Esophagus muscularis mucosa (tissue), 4 donors: ENCODE measurements around the gene AURKB. TPM values are rescaled to one million over a fixed set of nuclear protein-coding genes. Genes with fewer than 3 reads are reported as not detected.

Source experiments
- DNase-seq: peaks from one replicate; pipeline ENCODE4 v3.0.0-alpha.2; 2017; ENCODE audit errors: extremely low spot score
- H3K27ac ChIP-seq, 4 donors: fragments of 200-600 bp; sonication (generic); replicated peaks in 1 of 4; 1 replicate in 3 of 4; 2 replicates in 1 of 4; pipeline ENCODE4 v1.5.1; 2016 to 2019; ENCODE audit warnings: mild to moderate bottlenecking in 1 of 4
- H3K27me3 ChIP-seq, 4 donors: fragments of 200-600 bp; sonication (generic); one replicate each; pipeline versions ENCODE4 v1.5.1 to v1.6.0; 2016 to 2019
- H3K36me3 ChIP-seq, 4 donors: fragments of 200-600 bp; sonication (generic); one replicate each; pipeline ENCODE4 v1.5.1; 2016 to 2019
- H3K4me1 ChIP-seq, 4 donors: fragments of 200-600 bp; sonication (generic); one replicate each; pipeline ENCODE4 v1.5.1; 2016 to 2019
- H3K4me3 ChIP-seq, 4 donors: fragments of 200-600 bp; sonication (generic); 1 replicate in 2 of 4; 2 replicates in 2 of 4; pipeline ENCODE4 v1.5.1; 2016 to 2019; ENCODE audit warnings: mild to moderate bottlenecking in 4 of 4, moderate library complexity in 1 of 4
- H3K9me3 ChIP-seq, 4 donors: fragments of 200-600 bp; sonication (generic); 1 replicate in 3 of 4; 2 replicates in 1 of 4; pipeline ENCODE4 v1.5.1; 2016 to 2019
- CTCF ChIP-seq, 3 experiments: fragments of 200-600 bp in 2 of 3; fragments of 450-650 bp in 1 of 3; sonication (generic) in 2 of 3; IDR thresholded peaks; one replicate each; pipeline ENCODE4 v1.5.1; 2017 to 2019; ENCODE audit warnings: antibody characterized with exemption in 3 of 3, mild to moderate bottlenecking in 2 of 3, moderate library complexity in 1 of 3
- EP300 ChIP-seq: sonication (generic); formaldehyde crosslinking; IDR thresholded peaks from one replicate; pipeline ENCODE4 v1.6.1; 2017; ENCODE audit warnings: antibody characterized with exemption
- POLR2A ChIP-seq: fragments of 450-650 bp; IDR thresholded peaks from one replicate; pipeline ENCODE4 v1.6.1; 2017; ENCODE audit warnings: antibody characterized with exemption, moderate library complexity, mild to moderate bottlenecking, low read depth
- POLR2AphosphoS5 ChIP-seq, 2 donors: sonication (generic); formaldehyde crosslinking; IDR thresholded peaks; one replicate each; pipeline ENCODE4 v1.6.1; 2017; ENCODE audit warnings: antibody characterized with exemption in 2 of 2
- WGBS: methylation state at CpG from one replicate; pipeline ENCODE4 v1.1.5; 2018; 5-methylcytosine and 5-hydroxymethylcytosine counted together
- intact Hi-C: fragments of 100-400 bp; cut with DNase I; formaldehyde crosslinking; loops from one replicate; pipeline ENCODE4 v1.15.1; 2023
- total RNA-seq, 4 donors: library from RNA; depleted of rRNA; stranded (reverse); fragments of >200 nt; gene quantifications; one replicate each; pipeline versions ENCODE4 v1.1.0 to v1.2.1, GENCODE V29; 2016

AURKB gene
- total RNA-seq, 4 donors from 2014 or later, result 1.5 TPM; not detected in 3

- intact Hi-C loops, result no loop called here
- WGBS, result 87% methylated on average over 12 of the region's 14 CpGs
- no peaks in the 10 kb centered on the region for H3K9me3 ChIP-seq
- H3K36me3 ChIP-seq, result no peaks in the 10 kb centered on the region
- peaks cover 10 to 16% (median 14%) of the 10 kb centered on the region in 4 donors for H3K4me1 ChIP-seq
- no peak overlapping the region for H3K27ac ChIP-seq
- H3K4me3 ChIP-seq, result no peak overlapping the region
- TF ChIP-seq EP300 (no peak), CTCF (IDR thresholded peaks at IDR 0.05) (no peak), POLR2AphosphoS5 (IDR thresholded peaks at IDR 0.05) (no peak), POLR2A (no peak)
- no peaks in the 10 kb centered on the region for H3K27me3 ChIP-seq
- DNase-seq, result no peak
Measured at GRCh38 chr17:8212312-8213180, 2.2 kb upstream of the AURKB start.

- H3K27ac ChIP-seq, result peak overlapping the region; percentile 84 to 86 (median 86)
- H3K36me3 ChIP-seq, result no peaks in the 10 kb centered on the region
Measured at GRCh38 chr17:8210761-8211458, 535 bp upstream of the AURKB start.

GRCh38 chr17:8206536-8206935 lies 3.8 kb downstream of the AURKB start:
- 96% methylated on average over 9 of the region's 12 CpGs for WGBS
- no peaks in the 10 kb centered on the region for H3K36me3 ChIP-seq
- no peak overlapping the region for H3K27ac ChIP-seq

More at GRCh38 chr17:8210761-8211458, 535 bp upstream of the AURKB start:
- DNase-seq, result no peak
- intact Hi-C loops, result no loop called here
- no peaks in the 10 kb centered on the region for H3K9me3 ChIP-seq
- H3K4me1 ChIP-seq, result peaks cover 10 to 16% (median 14%) of the 10 kb centered on the region in 4 donors
- peak overlapping the region; percentile 55 to 65 (median 62) for H3K4me3 ChIP-seq
- TF ChIP-seq POLR2A (no peak), POLR2AphosphoS5 (IDR thresholded peaks at IDR 0.05) (no peak), CTCF (IDR thresholded peaks at IDR 0.05) (no peak), EP300 (no peak)
- no peaks in the 10 kb centered on the region for H3K27me3 ChIP-seq
- WGBS, result 13% methylated on average over 22 of the region's 22 CpGs

More at GRCh38 chr17:8206536-8206935, 3.8 kb downstream of the AURKB start:
- Histone ChIP-seq H3K4me3 (no peak overlapping the region), H3K4me1 (peaks cover 10 to 15% (median 14%) of the 10 kb centered on the region in 4 donors), H3K27me3 (no peaks in the 10 kb centered on the region), H3K9me3 (no peaks in the 10 kb centered on the region)
- TF ChIP-seq POLR2A, result no peak
- TF ChIP-seq CTCF (IDR thresholded peaks at IDR 0.05), result no peak
- no peak for TF ChIP-seq EP300
- TF ChIP-seq POLR2AphosphoS5 (IDR thresholded peaks at IDR 0.05), result no peak
- no peak for DNase-seq
- intact Hi-C loops, result loop anchor here (10.0 kb wide), 1 partner anchor 78 kb away; the partner anchor contains the start of gene RANGRF
